HEK293T (cell line): ENCODE measurements around the gene RAB13.

Experiments used
- FOXM1 ChIP-seq: fragments of 450-650 bp; IDR thresholded peaks from 2 replicates; pipeline ENCODE4 v1.6.1; 2017; ENCODE audit warnings: mild to moderate bottlenecking, borderline replicate concordance
- ZNF384 ChIP-seq: fragments of 450-650 bp; IDR thresholded peaks from 2 replicates; pipeline ENCODE4 v1.6.1; 2016

DNA sequence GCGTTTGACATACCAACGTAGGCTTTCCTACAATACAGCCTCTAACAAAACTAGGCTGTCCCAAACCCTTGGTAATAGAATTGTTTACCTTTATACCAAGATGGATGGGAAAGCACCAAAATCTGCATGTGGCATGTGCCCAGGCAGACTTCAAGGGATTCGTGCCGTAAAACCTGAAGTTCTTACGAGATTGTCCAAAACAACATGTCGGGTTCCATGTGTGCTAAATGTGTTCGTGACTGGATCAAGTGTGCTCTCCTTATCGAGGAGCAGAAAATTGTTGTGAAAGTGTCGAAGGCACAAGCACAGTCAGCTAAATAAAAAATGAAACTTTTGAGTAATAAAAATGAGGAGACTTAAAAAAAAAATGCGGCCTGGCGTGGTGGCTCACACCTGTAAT lies 9.5 kb upstream of the RAB13 start:
- no peak for TF ChIP-seq ZNF384
- TF ChIP-seq FOXM1 = no peak
